Hematopoietic multipotent progenitor cell treated with erythropoietin and hydrocortisone succinate and interleukin-3 and kit ligand, for 8 days (in vitro differentiated cells): ENCODE data around the gene GCNT4.
A peak's percentile ranks its signal among the peaks of the same experiment; 100 is the strongest.
"Not testable (repeated sequence)": the region's sequence is repeated elsewhere in the genome, so short reads cannot be mapped to it uniquely, and the experiment has no call there.

Source experiments
- DNase-seq: peaks from one replicate; pipeline ENCODE4 v3.0.0-alpha.2; 2015

Gene GCNT4, protein sequence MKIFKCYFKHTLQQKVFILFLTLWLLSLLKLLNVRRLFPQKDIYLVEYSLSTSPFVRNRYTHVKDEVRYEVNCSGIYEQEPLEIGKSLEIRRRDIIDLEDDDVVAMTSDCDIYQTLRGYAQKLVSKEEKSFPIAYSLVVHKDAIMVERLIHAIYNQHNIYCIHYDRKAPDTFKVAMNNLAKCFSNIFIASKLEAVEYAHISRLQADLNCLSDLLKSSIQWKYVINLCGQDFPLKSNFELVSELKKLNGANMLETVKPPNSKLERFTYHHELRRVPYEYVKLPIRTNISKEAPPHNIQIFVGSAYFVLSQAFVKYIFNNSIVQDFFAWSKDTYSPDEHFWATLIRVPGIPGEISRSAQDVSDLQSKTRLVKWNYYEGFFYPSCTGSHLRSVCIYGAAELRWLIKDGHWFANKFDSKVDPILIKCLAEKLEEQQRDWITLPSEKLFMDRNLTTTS

DNA sequence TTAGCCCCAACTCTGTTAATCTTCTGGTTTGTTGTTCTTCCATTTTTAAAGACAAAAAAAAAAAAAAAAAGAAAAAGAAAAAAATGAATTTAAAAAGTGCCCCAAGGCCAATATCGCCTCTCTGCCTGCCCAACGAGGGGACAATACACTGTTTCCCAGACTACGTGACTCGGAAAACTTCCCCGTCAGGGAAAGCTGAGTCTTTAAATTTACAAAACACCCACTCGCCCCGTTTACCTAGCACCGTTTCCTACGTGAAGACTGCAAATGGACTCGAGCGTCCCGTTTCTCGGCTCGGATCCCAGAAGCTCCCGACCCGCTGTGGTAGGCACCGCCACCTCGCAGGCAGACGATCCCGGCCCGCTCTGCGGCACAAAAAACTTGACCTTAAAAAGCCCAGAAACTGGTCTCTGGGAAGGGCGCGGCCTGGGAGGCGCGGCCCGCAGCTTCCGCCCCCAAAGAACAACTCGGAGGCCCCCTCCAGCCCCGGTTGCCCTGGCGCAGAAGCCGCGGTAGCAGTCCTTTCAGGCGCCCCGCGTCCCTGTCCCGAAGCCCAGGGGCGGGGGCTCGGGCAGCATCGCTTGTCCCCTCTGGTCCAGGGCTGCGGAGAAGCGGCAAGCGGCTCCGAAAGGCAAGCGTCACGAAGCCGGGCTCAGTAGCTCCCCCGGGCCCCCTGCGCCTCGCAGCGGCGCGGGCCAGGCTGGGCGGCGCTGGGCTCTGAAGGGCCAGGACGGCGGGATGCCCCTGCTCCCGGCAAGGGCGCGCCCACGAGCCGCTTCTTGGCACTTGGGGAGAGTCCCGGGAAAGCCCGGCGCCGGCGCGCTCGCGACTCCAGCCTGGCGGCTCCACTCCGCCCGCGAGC, at the start of gene GCNT4:
TSS of gene GCNT4 (minus strand) at position 367 of the 862 bp plus-strand sequence. CDS start 22,521 bp downstream, outside the sequence.
- DNase-seq: peak; percentile 22

DNA sequence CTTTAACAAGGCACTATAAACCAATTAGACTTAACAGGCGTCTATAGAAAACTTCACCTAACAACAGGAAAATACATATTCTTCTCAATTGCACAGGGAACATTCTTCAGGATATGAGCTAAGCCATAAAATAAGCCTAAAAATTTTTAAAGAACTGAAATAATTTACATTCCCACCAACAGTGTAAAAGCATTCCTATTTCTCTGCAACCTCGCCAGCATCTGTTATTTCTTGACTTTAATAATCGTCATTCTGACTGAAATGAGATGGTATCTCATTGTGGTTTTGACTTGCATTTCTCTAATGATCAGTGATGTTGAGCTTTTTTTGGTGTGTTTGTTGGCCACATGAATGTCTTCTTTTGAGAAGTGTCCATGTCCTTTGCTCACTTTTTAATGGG, 43.6 kb upstream of the GCNT4 start:
- peak; percentile 2 for DNase-seq

DNA sequence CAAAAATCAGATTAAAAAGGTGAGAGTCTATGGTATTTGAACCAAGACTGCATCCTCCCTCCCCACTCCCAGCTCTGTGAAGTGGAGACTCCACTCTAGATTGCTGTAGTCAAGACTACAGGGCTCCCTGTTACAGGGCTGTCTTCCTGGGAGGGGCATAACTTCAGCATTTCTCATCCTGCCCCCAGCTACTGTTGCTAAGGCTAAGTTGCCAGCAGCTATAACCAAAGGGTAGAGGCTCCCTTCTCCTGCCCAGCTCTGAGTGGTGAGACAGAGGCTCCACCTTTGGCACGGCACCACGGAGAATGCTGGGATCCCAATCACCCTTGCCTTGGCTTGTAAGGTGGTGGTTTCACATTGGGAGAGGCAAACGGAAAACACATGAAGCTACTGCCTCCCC, 39.2 kb upstream of the GCNT4 start:
- no peak for DNase-seq

DNA sequence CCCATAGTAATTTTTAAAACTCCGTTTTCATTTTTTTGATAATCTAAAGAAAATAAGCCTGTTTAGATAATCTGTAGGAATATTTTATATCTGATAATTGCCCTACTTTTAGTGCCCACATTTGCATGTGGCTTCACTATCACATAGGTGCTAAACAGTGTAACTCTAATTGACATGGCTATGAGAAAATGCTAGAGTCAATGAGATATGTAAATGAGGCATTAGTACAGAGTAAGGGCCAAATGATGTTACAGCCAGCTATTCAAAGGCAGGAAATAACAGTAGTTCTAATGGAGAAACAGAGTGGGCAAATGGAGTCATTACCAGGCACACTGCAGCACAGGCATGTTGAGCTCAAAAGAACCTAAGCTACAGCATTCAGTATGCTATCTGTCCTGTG, 37.3 kb upstream of the GCNT4 start:
- no peak for DNase-seq

DNA sequence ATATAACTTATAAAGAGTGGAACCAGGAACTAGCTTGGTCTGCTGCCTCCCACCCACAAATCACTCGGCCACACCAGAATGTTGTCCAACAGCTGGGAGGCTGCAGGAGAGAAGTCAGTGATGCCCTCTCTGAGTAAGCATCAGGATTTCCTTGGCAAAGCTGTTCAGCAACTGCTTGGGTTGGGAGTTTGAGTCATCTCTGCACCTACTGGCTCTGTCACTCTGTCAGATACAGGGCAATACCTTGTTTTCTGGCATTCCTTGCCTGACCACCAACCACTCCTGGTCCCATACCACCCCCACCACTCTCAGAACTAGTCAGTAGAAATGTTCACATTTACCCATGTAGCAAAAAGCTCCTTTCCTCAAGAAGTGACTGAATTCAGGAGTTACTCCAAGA, 36.8 kb upstream of the GCNT4 start:
- DNase-seq: no peak

DNA sequence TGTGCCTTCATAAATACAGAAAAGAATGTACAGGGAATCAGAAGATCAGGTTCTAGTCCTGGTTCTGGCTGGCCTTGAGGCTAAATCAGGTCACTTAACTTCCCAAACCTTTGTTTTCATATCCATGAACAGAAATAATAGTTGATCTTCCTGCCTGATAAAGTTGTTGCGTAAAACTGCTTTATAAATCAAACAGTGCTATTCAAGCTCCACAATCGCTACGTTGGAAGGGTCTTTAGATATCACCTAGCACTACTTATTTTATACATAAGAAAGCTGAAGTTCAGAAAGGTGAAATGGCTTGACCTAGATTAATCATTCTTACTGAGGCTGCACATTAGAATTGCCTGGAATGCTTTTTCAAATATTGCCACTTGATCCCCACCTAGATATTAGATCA, 36.3 kb upstream of the GCNT4 start:
- DNase-seq: no peak

DNA sequence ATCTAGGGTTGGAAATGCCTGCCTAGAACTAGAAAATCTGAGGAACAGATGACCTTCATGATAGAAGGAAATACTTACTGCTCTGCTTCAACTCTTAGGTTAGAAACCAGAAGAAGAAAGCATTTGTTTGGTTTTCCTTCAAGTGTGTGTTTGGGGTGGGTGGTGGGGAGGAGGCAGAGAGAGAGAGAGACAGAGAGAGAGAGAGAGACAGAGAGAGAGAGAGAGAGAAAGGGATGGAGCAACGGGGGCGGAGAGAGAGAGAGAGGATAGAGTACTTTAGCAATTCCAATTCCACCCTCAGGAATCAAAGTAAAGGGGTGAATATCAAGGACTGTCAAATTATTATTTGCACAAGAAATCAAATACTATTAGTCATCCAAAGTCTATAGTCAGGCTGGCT, 29.2 kb upstream of the GCNT4 start:
- no peak for DNase-seq

DNA sequence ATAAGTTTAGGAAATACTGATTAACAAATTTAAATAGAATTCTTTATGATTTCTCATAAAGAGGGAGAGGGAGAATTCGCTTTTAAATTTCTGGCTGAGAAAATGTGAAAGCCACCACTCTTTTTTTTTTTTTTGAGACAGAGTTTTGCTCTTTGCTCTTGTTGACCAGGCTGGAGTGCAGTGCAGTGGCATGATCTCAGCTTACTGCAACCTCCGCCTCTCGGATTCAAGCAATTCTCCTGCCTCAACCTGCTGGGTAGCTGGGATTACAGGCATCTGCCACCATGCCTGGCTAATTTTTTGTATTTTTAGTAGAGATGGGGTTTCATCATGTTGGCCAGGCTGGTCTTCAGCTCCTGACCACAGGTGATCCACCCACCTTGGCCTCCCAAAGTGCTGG, 27.0 kb upstream of the GCNT4 start:
- not testable (repeated sequence) for DNase-seq

DNA sequence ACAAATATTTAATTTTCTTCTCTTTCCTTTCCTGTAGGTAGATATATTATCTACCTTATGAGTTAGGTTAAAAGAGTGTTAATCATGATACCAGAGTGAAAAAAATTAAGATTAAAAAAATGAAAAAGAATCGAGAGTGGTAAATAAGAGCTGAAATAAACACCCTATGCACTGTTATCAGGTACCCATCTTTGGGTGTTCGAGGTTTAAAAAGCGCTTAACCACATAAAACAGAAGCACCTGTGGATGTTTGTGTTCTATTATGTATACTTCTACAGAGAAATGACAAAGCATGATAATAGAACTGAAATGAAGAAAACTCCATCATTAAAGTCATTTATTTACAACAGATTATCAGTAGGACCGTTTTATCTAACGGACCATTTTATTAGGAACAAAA, 25.7 kb upstream of the GCNT4 start:
- DNase-seq: no peak

DNA sequence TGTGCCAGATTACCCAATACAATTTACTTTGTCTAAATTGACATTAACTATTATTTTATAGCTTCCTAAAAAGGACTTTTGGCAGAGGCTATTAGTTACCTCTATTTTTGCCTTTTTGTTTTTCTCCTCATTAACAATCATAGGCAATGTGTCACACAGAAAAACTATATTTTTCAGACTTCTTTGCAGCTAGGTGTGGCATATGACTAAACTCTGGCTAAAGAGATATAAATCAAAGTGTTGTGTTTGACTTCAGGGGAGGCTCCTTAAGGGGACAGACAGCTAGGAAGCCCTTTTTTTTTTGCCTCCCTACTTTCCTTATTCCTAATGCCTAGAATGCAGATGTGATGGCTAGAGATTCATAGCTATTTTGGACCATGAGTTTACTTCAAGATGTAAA, 19.7 kb upstream of the GCNT4 start:
- DNase-seq: no peak

DNA sequence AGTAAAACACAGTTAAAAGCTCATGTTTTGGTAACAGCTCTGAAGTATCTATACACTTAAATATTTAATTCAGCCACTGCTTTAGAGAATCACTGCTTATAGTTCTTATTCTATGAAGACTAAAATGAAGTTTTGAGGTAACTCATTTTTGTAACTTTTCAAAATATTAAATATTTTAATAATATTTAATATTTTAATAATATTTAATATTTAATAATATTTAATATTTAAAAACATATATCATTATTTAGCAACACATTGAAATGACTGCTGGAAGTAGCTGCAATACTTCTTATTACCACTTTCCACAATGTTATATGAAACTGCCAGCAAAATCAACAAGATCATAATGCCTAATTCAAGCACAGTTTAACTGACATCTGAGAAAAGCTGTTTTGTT, 18.7 kb upstream of the GCNT4 start:
- DNase-seq: no peak

DNA sequence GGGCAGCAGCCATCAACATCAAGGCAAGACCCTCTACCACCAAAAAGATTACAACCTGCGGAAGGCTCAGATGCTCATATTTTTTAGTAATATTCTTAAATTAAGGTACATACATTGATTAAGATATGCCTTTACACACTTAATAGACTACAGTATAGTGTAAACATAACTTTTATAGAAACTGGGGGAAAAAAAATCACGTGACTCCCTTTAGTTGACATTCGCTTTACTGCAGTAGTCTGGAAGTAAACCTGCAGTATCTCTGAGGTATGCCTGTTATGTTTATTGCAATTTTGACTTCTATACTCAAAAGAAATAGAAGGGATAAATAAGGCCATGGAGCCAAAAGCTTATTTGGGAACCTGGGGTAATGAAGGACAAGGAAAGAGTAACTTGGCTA, 15.1 kb upstream of the GCNT4 start:
- DNase-seq: no peak

DNA sequence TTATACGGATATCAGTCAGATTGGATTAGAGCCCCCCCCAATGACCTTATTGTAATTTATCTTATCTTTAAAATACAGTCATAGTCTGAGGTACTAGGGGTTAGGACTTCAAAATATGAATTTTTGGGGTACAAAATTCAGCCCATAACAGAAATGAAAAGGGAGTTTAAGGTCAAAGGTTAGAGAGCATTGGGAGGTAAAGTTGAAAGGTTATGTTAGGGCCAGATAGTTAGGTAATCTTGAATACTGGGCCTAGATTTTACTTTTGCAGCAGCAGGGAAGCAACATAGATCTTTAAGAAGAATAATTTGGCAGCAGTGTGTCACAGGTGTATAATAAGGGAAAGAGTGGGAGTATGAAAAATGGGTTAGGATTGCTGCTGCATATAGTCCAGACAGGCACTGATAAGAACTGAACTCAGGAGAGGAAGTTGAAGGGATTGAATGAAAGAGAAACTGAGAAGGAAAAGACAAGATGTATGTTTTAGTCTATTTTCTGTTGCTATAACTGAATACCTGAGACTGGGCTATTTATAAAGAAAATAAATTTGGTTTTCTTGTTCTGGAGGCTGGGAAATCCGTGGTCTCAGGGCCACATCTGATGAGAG, 10.7 kb upstream of the GCNT4 start:
- DNase-seq: no peak

DNA sequence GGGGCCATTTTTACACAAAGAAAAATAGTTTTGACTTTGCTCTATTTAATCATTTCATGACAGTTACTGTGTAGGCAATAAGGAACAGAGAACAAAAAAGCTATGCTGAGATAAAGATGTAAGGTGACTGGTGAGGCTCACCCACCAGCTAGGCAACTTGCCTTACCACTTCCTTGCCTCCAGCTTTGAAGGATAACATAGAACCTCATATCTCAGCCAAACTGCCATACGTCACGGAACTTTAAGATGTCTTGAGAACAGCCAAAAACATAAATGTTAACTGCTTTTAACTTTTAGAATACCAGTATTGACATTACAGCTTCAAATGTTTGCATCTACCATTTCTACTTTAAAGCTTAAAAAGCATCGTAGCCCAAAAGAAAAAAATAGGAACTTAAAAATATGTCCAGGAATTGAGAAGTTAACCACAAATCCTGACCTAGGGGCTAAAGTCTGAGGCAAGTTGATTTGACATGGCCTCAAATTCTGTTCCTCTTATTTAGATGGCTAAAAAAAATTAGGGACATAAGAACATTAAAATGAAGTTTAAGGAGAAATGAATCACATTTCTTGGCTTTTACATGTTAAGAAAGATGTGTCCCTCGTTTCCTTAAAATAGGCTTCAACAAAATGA, 7.7 kb upstream of the GCNT4 start:
- no peak for DNase-seq

DNA sequence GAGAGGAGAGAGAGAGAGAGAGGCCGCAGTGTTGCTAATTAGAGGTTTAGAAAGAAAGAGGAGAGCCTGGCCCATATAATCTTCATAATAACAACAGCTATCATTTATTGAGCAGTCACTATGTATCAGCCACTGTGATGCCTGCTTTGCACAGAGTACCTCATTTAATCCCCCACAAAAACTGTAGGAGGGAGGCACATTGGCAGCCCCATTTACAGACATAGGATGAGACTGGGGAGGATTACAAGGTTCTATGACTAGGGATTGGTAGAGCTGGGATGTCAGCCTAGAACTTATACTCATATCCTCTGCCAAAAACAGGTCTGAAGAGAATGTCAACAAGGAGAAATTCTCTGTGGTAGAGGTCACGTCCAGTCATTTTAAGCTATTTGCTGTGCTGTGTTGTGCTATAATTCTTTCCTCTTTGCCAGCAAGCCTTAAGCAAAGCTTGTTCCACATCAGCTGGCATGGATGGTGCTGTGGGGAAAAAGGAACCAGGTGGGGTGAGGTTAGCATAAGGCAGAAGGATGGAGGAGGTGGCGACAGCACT, 6.7 kb upstream of the GCNT4 start:
- DNase-seq: no peak

DNA sequence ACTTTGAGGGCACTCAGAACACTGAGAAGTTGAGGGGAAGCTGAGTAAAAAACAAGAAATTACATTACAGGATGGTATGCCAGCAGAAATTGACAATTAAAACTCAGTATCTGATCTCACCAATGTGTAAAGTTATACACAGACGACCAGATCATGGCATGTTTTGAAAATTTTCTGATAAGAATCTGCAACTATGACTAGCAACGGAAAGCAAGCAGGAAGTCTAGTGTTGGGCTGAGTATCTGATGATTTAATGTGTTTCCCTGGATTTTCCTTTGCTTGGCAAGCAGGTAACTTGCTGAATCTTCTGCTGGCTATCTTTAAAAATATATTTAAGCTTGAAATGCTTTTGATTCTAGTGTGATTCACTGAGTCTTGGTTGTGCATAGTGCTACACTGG, 5.2 kb upstream of the GCNT4 start:
- no peak for DNase-seq

DNA sequence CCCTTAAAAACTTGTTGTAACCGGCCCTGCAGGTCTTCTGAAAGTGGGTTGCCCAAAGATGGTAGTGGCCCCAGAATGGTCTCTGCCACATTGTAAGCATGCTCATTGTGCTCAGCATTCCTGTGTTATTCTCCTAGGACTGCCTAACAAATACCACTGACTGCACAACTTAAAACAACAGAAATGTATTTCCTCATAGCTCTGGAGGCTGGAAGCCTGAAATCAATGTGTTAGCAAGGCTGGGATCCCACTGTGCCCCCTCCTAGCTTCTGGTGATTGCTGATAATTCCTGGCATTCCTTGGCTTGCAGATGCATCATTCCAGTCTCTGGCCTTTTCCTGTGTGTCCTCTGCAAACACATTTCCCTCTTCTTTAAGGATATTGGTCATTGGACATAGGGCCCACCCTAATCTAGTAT, 3.4 kb upstream of the GCNT4 start:
- no peak for DNase-seq

DNA sequence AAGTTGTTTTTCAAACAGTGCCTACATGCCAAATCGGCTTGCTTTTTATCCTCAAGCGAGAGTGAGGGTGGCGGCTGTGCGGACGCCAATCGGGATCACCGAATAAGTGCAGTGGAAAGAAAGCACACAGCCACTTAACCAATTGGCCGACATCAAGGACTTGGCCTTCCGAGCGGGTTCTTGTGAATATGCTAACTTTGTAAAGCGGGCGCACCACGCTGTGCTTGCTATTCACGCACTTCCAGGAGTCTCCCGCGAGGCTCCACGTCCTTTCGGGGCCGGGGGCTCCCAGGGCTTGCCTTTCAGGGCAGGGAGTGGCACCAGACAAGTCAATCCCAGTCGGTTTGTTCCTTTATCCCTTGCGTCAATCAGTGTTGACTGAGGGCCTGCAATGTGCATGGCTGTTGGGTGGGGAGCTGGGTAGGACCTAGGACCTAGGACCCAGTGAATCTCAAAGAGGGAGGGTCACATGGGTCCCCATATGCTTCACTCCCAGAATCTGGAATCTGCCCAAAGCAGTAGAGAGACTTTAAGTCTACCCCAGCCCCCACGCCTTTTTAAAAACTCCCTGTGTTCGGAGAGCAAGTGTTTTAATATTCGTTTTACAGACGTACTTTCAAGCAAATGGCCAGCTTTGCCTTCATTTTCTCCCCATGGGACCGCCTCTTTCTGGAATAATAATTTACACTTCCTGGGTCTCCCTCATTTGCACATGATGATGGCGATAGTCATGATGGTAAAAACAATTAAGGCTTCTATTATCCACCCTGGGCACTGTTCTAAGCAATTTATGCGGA, 2.0 kb upstream of the GCNT4 start:
- DNase-seq: no peak

DNA sequence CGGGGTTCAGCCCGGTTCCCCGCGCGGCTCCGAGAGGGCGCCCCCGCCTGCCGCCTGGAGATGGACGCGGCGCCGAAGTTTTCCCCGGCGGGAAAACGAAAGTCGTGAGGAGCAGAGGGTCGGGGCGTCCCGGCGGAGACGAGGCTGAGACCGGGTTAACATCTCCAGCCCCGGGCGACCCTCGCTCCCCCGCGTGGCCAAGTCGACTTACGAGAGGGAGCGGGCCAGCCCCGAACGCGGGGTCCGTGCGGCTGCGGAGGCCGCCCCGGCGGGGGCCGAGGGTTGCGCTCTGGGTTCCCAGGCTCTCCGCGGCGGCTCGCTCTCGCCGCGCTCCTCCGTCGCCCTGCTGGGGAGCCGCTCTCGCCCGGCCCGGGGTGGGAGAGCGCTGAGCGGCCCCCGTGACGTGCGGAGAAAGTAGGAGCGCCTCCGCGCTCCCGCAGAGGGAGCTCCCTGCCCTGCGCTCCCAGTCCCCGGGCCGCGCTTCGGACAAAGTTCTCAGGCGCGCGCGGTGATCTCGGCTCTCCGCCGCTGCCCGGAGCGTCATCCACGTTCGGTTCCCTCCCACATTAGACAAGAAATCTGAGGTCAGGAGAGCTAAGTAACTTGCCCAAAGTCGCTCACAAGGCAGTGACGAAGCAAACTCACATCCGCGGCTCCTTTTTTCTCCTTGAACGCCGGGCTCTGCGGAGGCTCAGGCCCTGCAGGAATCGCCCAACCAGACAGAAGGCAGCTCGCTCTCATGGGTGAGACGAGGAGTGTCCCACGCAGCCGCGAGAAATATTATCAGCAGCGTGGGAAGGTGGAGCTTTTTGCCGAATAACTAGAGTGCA, 1.2 kb upstream of the GCNT4 start:
- DNase-seq: peak; percentile 53

DNA sequence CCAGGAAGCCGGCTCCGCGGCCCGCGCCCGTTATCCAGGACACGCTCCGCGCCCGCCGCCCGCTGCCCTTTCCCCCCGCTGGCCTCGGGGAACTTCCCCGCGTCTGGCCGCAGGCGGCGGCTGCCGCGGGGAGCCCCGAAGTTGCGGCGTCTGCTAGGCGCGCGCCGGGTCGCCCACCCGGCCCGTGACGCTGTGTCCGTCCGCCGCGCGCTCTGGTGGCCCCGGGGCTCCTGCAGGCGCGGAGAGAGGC, 621 bp upstream of the GCNT4 start:
- no peak for DNase-seq

DNA sequence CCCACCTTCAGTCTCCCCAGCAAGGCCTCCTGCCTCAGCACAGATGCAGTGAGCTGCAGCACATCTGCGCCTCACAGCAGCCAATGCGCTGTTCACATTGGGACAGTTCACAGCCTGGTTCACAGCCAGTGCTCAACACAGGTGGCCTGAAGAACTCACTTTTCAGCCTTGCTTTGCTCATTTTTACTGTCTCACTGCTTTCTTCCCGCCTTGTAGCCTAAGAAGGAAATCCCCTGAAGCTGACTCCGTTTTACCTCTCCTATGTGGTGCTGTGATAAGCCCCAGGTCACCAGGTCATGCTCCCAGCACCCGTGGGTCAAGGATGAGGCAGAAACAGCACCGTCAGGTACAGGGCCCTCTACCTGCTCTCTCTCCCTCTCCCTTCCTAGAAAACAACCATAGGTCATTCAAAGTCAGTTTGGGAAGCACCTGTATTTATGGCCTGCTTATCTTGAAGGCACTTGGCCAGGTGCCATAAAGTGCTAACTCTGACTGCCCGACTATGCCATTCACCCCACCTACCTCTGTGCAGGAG, 1.1 kb downstream of the GCNT4 start:
- DNase-seq: peak; percentile 23
